K562 (cell line): ENCODE data around the gene EYA2. TPM values are rescaled to one million over a fixed set of nuclear protein-coding genes. Genes with fewer than 3 reads are reported as not detected.

Experiments used
- ATAC-seq: fragments of 200-7000 bp; cut with Tn5 transposase; 3 replicates; pipeline ENCODE4 v1.9.1; 2020; ENCODE audit warnings: moderate library complexity
- BruUV-seq: library from RNA; stranded (reverse); fragments of 400-500 nt; replicated peaks from 2 replicates; lab custom pipeline; 2021; lab: Mats Ljungman, UMichigan
- CTCF ChIA-PET: fragments of 300-600 bp; formaldehyde crosslinking; extraction: SDS; loops from one replicate; lab custom pipeline; 2021; ENCODE audit warnings: low intra/inter-chr PET ratio; lab: Yijun Ruan, JAX
- POLR2A ChIA-PET: fragments of 300-600, 350-650 bp; sonication (Branson Sonifier 250); formaldehyde crosslinking; extraction: SDS; loops from one replicate; lab custom pipeline; 2021; ENCODE audit warnings: antibody characterized with exemption, inconsistent platforms; lab: Yijun Ruan, JAX
- DNase-seq, 4 experiments: peaks; one replicate each; pipeline versions ENCODE4 v3.0.0 to v3.0.0-alpha.2; 2011 to 2018; ENCODE audit warnings: low spot score in 3 of 4, mixed read lengths in 3 of 4; ENCODE audit errors: extremely low read depth in 1 of 4
- FAIRE-seq: peaks from 2 replicates; lab custom pipeline; 2011; peaks lifted over from hg19 to GRCh38; lab: Jason Lieb, UNC
- H2AFZ ChIP-seq: 2 replicates; pipeline ENCODE4 v1.6.0; 2011; ENCODE audit warnings: low read depth, low read length, control low read depth, inconsistent platforms
- H3K27ac ChIP-seq: fragments of 200-600 bp; 3 replicates; pipeline ENCODE4 v1.8.0; 2011; ENCODE audit warnings: low read depth, mild to moderate bottlenecking, control low read depth, inconsistent platforms, low read length, moderate library complexity, mixed read lengths; ENCODE audit errors: extremely low read depth
- H3K27me3 ChIP-seq, 2 experiments: fragments of 300-600 bp in 1 of 2; 2 replicates in 1 of 2; 3 replicates in 1 of 2; pipeline versions ENCODE4 v1.6.0 to v1.8.0; 2011; ENCODE audit warnings: inconsistent platforms in 2 of 2, low read length in 2 of 2, mild to moderate bottlenecking in 1 of 2, mixed read lengths in 1 of 2, moderate library complexity in 1 of 2; ENCODE audit not compliant: control insufficient read depth in 2 of 2, insufficient read depth in 2 of 2
- H3K36me3 ChIP-seq: fragments of 300-600 bp; 3 replicates; pipeline ENCODE4 v1.8.0; 2011; ENCODE audit warnings: mild to moderate bottlenecking, low read length, inconsistent platforms; ENCODE audit not compliant: control insufficient read depth, insufficient read depth
- H3K4me1 ChIP-seq, 2 experiments: fragments of 200-600 bp in 1 of 2; replicated peaks in 1 of 2; 2 replicates in 1 of 2; 3 replicates in 1 of 2; pipeline versions ENCODE4 v1.5.1 to v1.8.0; 2011; ENCODE audit warnings: inconsistent platforms in 2 of 2, low read length in 2 of 2, mild to moderate bottlenecking in 1 of 2, mixed read lengths in 1 of 2, moderate library complexity in 1 of 2; ENCODE audit not compliant: control insufficient read depth in 2 of 2, insufficient read depth in 2 of 2
- H3K4me2 ChIP-seq: 2 replicates; pipeline ENCODE4 v1.6.1; 2011; ENCODE audit warnings: low read length, control low read depth, inconsistent platforms, mixed read lengths; ENCODE audit not compliant: insufficient read depth
- H3K4me3 ChIP-seq: fragments of 200-600 bp; sonication (generic), shearing (Covaris generic); 2 replicates; pipeline ENCODE4 v1.5.1; 2016; ENCODE audit warnings: control low read depth, inconsistent platforms
- H3K79me2 ChIP-seq: fragments of 200-600 bp; 3 replicates; pipeline ENCODE4 v1.8.0; 2011; ENCODE audit warnings: low read length, inconsistent platforms; ENCODE audit not compliant: control insufficient read depth, insufficient read depth
- H3K9ac ChIP-seq, 2 experiments: 2 replicates each; pipeline versions ENCODE4 v1.6.0 to v1.6.1; 2011; ENCODE audit warnings: low read depth in 2 of 2, low read length in 2 of 2, control low read depth in 1 of 2, inconsistent platforms in 1 of 2, mild to moderate bottlenecking in 1 of 2, mixed read lengths in 1 of 2; ENCODE audit not compliant: insufficient read depth in 1 of 2
- H3K9me1 ChIP-seq: one replicate; pipeline ENCODE4 v1.6.0; 2011; ENCODE audit warnings: inconsistent platforms, mild to moderate bottlenecking, low read length, moderate library complexity; ENCODE audit not compliant: control insufficient read depth, insufficient read depth
- H3K9me3 ChIP-seq: replicated peaks from 2 replicates; pipeline ENCODE4 v1.5.1; 2011; ENCODE audit warnings: low read depth, low read length, inconsistent platforms; ENCODE audit not compliant: control insufficient read depth, insufficient read depth
- H4K20me1 ChIP-seq: replicated peaks from 2 replicates; pipeline ENCODE4 v1.6.1; 2011; ENCODE audit warnings: low read length, inconsistent platforms, mixed read lengths; ENCODE audit not compliant: control insufficient read depth, insufficient read depth
- SNIP1 ChIP-seq: fragments of 450-650 bp; IDR thresholded peaks from 2 replicates; pipeline ENCODE4 v1.7.1; 2017; ENCODE audit warnings: low read depth, mild to moderate bottlenecking
- WGBS: fragments of 100-300 bp; shearing (Covaris generic); methylation state at CpG from one replicate; pipeline ENCODE4 v1.1.6; 2016; ENCODE audit warnings: low coverage, mixed read lengths; ENCODE audit not compliant: insufficient coverage; ENCODE audit errors: missing lambda C conversion rate; 5-methylcytosine and 5-hydroxymethylcytosine counted together
- in situ Hi-C: fragments of 300-500 bp; cut with MboI; formaldehyde crosslinking; loops from 4 replicates; pipeline ENCODE4 v1.15.0; 2018; ENCODE audit warnings: inconsistent platforms, mixed read lengths
- intact Hi-C: fragments of 100-400 bp; cut with micrococcal nuclease; formaldehyde crosslinking; loops from 2 replicates; pipeline ENCODE4 v1.14.2; 2022
- polyA plus RNA-seq, 8 experiments: library from polyadenylated mRNA; depleted of rRNA in 4 of 8; stranded (reverse) in 5 of 8; unstranded in 3 of 8; fragments of >200 nt; fragmentation: Nextera tagmentation in 2 of 8; fragmentation: Illumina TruSeq in 1 of 8; extraction: Ambion mirVana in 2 of 8; extraction: Trizol in 1 of 8; gene quantifications; 2 replicates each; pipeline versions ENCODE4 v1.2.1 to v1.2.3, GENCODE V29; 2011 to 2014; ENCODE audit warnings: inconsistent platforms in 1 of 8, missing spikeins in 1 of 8
- total RNA-seq, 7 experiments: library from RNA; depleted of rRNA in 6 of 7; stranded (reverse); fragments of >200 nt in 6 of 7; fragmentation: Illumina TruSeq in 2 of 7; extraction: Trizol in 2 of 7; gene quantifications; 2 replicates each; pipeline versions ENCODE4 v1.2.1 to v1.2.3, GENCODE V29; 2011 to 2021; ENCODE audit warnings: low replicate concordance in 1 of 7
- TF ChIP-seq, protein P1 (sequence below), 2 experiments: fragments of 450-650 bp in 1 of 2; sonication (generic) in 1 of 2; formaldehyde crosslinking in 1 of 2; IDR thresholded peaks; 2 replicates each; pipeline versions ENCODE4 v1.7.1 to v1.9.0; 2016 to 2022; ENCODE audit warnings: inconsistent platforms in 1 of 2, mild to moderate bottlenecking in 1 of 2, missing genetic modification reagents in 1 of 2

The EYA2 gene
- total and polyA plus RNA-seq, 9 of the 15 experiments (the other 6 are each of a cell fraction or from before 2014, with no cell fraction given), result 0.03 TPM; not detected in 8

- H3K9me3 ChIP-seq, result no peaks in the 10 kb centered on the region
- peaks cover 4 to 13% of the 10 kb centered on the region in 2 experiments for H3K4me1 ChIP-seq
- H2AFZ ChIP-seq, result no peak overlapping the region
- WGBS, result 39% methylated on average over 5 of the region's 5 CpGs
- no peaks in the 10 kb centered on the region for H3K27me3 ChIP-seq
- BruUV-seq, result no TSS peak
- no peak overlapping the region for H3K9ac ChIP-seq
- no peak overlapping the region for H3K4me2 ChIP-seq
- no peaks in the 10 kb centered on the region for H3K9me1 ChIP-seq
- intact Hi-C loops, result no loop called here
- TF ChIP-seq SNIP1, result no peak
- TF ChIP-seq, protein P1, sequence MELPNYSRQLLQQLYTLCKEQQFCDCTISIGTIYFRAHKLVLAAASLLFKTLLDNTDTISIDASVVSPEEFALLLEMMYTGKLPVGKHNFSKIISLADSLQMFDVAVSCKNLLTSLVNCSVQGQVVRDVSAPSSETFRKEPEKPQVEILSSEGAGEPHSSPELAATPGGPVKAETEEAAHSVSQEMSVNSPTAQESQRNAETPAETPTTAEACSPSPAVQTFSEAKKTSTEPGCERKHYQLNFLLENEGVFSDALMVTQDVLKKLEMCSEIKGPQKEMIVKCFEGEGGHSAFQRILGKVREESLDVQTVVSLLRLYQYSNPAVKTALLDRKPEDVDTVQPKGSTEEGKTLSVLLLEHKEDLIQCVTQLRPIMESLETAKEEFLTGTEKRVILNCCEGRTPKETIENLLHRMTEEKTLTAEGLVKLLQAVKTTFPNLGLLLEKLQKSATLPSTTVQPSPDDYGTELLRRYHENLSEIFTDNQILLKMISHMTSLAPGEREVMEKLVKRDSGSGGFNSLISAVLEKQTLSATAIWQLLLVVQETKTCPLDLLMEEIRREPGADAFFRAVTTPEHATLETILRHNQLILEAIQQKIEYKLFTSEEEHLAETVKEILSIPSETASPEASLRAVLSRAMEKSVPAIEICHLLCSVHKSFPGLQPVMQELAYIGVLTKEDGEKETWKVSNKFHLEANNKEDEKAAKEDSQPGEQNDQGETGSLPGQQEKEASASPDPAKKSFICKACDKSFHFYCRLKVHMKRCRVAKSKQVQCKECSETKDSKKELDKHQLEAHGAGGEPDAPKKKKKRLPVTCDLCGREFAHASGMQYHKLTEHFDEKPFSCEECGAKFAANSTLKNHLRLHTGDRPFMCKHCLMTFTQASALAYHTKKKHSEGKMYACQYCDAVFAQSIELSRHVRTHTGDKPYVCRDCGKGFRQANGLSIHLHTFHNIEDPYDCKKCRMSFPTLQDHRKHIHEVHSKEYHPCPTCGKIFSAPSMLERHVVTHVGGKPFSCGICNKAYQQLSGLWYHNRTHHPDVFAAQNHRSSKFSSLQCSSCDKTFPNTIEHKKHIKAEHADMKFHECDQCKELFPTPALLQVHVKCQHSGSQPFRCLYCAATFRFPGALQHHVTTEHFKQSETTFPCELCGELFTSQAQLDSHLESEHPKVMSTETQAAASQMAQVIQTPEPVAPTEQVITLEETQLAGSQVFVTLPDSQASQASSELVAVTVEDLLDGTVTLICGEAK (IDR thresholded peaks at IDR 0.05), result peak; percentile 37; the same call in 1 of the 2 replicates
- TF ChIP-seq, protein P1 (CRISPR knock-in tag; IDR thresholded peaks at IDR 0.05), result no peak
- ATAC-seq, result no peak
- DNase-seq, result no peak
- ChIA-PET POLR2A (no interaction called here), CTCF (no interaction called here)
- no peaks in the 10 kb centered on the region for H3K79me2 ChIP-seq
- H3K27ac ChIP-seq, result no peak overlapping the region
- no peaks in the 10 kb centered on the region for H3K36me3 ChIP-seq
- no peak overlapping the region for H3K4me3 ChIP-seq
- no peak for FAIRE-seq
- in situ Hi-C loops, result no loop called here
- no peaks in the 10 kb centered on the region for H4K20me1 ChIP-seq
Observed at GRCh38 chr20:46987001-46987400, 92.4 kb downstream of the EYA2 start.
